NB4 (cell line): Measurements from ENCODE around the gene PIERCE2.
"Not testable (repeated sequence)": the region's sequence is repeated elsewhere in the genome, so short reads cannot be mapped to it uniquely, and the experiment has no call there.

Source experiments
- DNase-seq: peaks from one replicate; pipeline ENCODE4 v3.0.0; 2010; ENCODE audit warnings: low read depth
- H3K4me3 ChIP-seq: one replicate; pipeline ENCODE4 v1.5.1; 2011; ENCODE audit warnings: mild to moderate bottlenecking, low read depth, low read length, moderate library complexity
- CTCF ChIP-seq: IDR thresholded peaks from one replicate; pipeline ENCODE4 v1.5.1; 2012; ENCODE audit warnings: low read depth, low read length
- MAX ChIP-seq: IDR thresholded peaks from 2 replicates; pipeline ENCODE4 v1.6.1; 2011; ENCODE audit warnings: low read depth, low read length
- MYC ChIP-seq: IDR thresholded peaks from 2 replicates; pipeline ENCODE4 v1.6.1; 2011; ENCODE audit warnings: low read depth, low read length
- POLR2A ChIP-seq: IDR thresholded peaks from 2 replicates; pipeline ENCODE4 v1.6.1; 2011; ENCODE audit warnings: mild to moderate bottlenecking; ENCODE audit not compliant: insufficient read length; ENCODE audit errors: extremely low read depth

The PIERCE2 gene

GRCh38 chr15:55420171-55420866 lies 12.0 kb downstream of the PIERCE2 start:
- no peak for DNase-seq
- no peak for TF ChIP-seq MAX
- no peak for TF ChIP-seq POLR2A
- no peak for TF ChIP-seq MYC
- no peak for TF ChIP-seq CTCF
- no peak overlapping the region for H3K4me3 ChIP-seq

GRCh38 chr15:55422089-55422488 lies 13.8 kb downstream of the PIERCE2 start:
- no peak overlapping the region for H3K4me3 ChIP-seq
- DNase-seq, result no peak
- TF ChIP-seq CTCF (no peak), MAX (no peak), POLR2A (no peak), MYC (no peak)

- DNase-seq, result peak; percentile 76
- TF ChIP-seq MYC (0 out of 2 replicates have a peak, but pooled peaks have one; percentile 30), MAX (peak; percentile 47; the same call in 1 of the 2 replicates), POLR2A (no peak), CTCF (peak; percentile 47)
- H3K4me3 ChIP-seq, result no peak overlapping the region
These were observed 26.9 kb downstream of the PIERCE2 start for GRCh38 chr15:55434989-55435825.

- H3K4me3 ChIP-seq, DNase-seq: not testable (repeated sequence)
These were observed 34.8 kb downstream of the PIERCE2 start for GRCh38 chr15:55443141-55443540.

GRCh38 chr15:55445936-55446335 lies 37.6 kb downstream of the PIERCE2 start:
- not testable (repeated sequence) for DNase-seq, H3K4me3 ChIP-seq

- DNase-seq, H3K4me3 ChIP-seq: not testable (repeated sequence)
These were observed 38.2 kb downstream of the PIERCE2 start for GRCh38 chr15:55446379-55447029.

- H3K4me3 ChIP-seq, DNase-seq: not testable (repeated sequence)
These were observed 38.7 kb downstream of the PIERCE2 start for GRCh38 chr15:55447030-55447394.
